ENCODE measurements around the gene DNASE2.

DNASE2 gene

DNA sequence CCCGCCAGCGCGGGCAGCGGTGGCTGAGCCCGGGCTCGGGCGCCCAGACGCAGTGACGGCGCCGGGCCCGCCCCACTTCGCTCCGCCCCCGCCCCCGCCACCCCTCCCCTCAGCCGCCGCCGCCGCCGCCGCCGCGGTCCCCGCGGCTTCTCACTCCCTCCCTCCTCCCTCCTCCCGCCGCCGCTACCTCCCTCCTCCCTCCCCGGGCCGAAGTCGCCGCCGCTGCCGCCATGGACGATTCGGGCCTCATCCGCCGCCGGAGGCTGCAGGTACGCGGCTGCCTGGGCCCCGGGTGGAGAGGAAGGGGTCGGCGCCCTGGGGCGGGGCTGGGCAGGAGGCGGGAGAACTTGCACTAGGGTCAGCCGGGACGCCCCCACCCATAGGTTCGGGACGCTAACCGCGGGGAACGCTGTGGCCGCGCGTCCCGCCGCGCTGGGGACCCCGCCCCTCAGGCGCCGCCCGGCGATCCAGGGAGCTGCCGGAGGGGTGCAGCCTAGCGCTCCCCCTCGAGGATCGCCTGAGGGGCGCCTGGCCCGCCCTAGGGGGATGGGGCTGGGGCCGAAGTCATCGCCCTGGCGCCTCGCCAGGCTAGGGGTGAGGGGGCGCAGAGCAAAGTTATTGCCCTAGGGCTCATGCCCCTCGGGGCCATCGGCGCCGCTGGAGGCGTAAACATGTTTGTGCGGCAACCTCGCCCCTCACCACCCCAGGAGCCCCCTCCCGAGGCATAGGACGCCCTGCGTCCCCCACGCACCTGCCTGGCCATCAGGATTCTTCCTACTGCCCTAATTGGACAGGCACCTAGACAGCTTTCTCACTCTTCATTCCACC, 47.3 kb downstream of the DNASE2 start:
- peak; percentile 70 for DNase-seq (ENCODE audit: low spot score)

DNA sequence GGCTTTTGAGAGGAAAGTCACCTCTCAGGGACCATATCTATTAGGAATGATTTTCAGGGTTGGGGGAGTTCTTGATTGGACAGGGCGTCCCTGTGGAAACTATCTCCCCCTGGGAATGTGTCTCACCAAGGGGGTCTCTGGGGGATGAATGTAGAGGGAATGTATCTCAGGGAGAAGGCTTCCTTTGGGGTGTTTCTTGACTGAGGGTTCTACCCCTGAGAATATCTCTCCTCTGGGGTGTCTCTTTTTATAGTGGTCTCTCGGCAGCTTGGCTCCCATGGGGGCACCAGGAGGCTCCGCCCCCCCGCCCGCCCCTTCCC, 47.9 kb downstream of the DNASE2 start:
- no peak for DNase-seq (ENCODE audit: low spot score)

DNA sequence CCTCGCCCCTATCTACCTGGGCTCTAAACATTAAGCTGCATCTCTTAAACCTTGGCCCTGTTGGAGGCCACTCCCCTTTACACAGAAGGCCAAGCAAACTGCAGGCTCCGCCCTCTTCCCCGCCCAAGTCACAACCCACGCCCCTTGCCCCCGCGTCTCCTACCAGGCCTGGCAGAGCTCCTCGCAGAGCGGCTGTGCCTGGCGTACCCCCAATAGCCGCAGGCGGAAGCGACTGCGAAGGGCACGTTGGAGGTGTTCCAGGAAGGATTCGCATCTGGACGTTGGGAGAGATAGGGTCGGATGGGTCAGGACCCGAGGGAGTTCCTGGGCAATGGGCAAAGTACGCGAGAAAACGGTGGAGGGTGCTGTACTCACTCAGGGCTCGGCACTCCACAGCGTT, 52.8 kb downstream of the DNASE2 start:
- peak; percentile 40 for DNase-seq (ENCODE audit: low spot score)

DNA sequence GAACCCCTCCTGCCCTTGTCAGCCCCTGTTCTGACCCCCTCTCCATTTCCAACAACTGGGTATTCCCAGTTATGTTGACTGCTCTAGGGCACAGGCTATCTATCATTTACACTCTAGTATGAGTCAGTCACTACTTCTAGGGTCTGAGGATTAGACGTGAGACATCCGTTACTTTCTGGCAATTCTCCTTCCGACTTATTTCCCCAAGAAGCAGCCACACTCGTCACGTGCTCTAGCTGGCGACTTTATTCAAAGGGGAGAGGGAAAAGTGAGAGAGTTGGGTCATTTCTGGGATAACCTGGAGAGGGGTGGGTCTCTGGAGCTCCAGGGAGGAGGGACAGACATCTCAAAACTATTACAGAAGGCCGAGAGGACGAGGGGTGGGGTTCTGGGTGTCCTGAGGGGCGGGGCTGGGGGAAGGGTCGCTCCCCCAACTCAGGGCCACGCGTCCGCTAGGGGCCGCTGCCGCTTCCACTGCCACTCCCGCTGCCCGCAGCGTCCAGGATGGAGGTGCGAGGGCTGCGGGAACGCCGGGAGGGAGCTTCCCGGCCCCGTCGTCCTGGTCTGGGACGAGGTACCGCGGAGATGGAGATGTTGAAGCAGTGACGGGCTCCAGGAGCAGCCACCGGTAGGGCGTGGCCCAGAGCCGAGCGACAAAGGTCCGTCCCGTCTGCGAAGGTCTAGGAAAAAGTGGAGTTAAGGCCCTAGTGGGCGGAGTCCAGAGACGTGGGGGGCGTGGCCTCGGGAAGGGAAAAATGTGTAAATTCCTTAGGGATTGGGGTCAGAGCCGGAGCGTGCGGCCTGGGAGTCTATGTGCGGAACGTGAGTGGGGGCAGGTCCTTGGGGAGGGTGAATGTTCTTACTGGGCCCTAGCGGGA, 55.8 kb downstream of the DNASE2 start:
- peak; percentile 65 for DNase-seq (ENCODE audit: low spot score)
